K562 (cell line): ENCODE data around the gene ZDHHC14. TPM values are rescaled to one million over a fixed set of nuclear protein-coding genes. Genes with fewer than 3 reads are reported as not detected.
A peak's percentile ranks its signal among the peaks of the same experiment; 100 is the strongest.

Experiments
- ARID1B ChIP-seq: fragments of 450-650 bp; IDR thresholded peaks from 2 replicates; pipeline ENCODE4 v1.6.1; 2016; ENCODE audit warnings: antibody characterized with exemption, mild to moderate bottlenecking, inconsistent platforms
- ARID2 ChIP-seq: fragments of 450-650 bp; IDR thresholded peaks from 2 replicates; pipeline ENCODE4 v1.6.1; 2017; ENCODE audit warnings: antibody characterized with exemption, mild to moderate bottlenecking
- CGGBP1 ChIP-seq: fragments of 250-450 bp; sonication (Bioruptor Pico); IDR thresholded peaks from 2 replicates; pipeline ENCODE4 v1.9.0; 2021; ENCODE audit warnings: mild to moderate bottlenecking
- CHD7 ChIP-seq: fragments of 200-600 bp; sonication (generic); IDR thresholded peaks from one replicate; pipeline ENCODE4 v1.6.1; 2012; ENCODE audit warnings: mild to moderate bottlenecking, low read depth, low read length, inconsistent platforms
- COPS2 ChIP-seq: fragments of 450-650 bp; conservative IDR thresholded peaks from 2 replicates; pipeline ENCODE4 v1.6.1; 2016; ENCODE audit warnings: mild to moderate bottlenecking, moderate library complexity
- ETV5 ChIP-seq: sonication (generic); formaldehyde crosslinking; IDR thresholded peaks from 2 replicates; pipeline ENCODE4 v1.4.0; 2020; ENCODE audit warnings: low read depth, mild to moderate bottlenecking, missing genetic modification reagents
- FOXK2 ChIP-seq, 2 experiments: fragments of 450-650 bp; IDR thresholded peaks in 1 of 2; conservative IDR thresholded peaks in 1 of 2; 2 replicates each; pipeline ENCODE4 v1.6.1; 2016; ENCODE audit warnings: low read depth in 2 of 2, mild to moderate bottlenecking in 1 of 2
- IFI16 ChIP-seq: fragments of 250-450 bp; sonication (Bioruptor Pico); IDR thresholded peaks from 2 replicates; pipeline ENCODE4 v2.1.2; 2022; ENCODE audit warnings: mild to moderate bottlenecking, inconsistent platforms
- NR2C1 ChIP-seq, 2 experiments: fragments of 450-650 bp; IDR thresholded peaks; 2 replicates each; pipeline ENCODE4 v1.6.1; 2017; ENCODE audit warnings: mild to moderate bottlenecking in 2 of 2, antibody characterized with exemption in 1 of 2, inconsistent platforms in 1 of 2, missing compliant biosample characterization in 1 of 2, missing genetic modification characterization in 1 of 2
- NR3C1 ChIP-seq: sonication (generic); formaldehyde crosslinking; IDR thresholded peaks from 2 replicates; pipeline ENCODE4 v1.8.1; 2022; ENCODE audit warnings: missing genetic modification reagents
- PTBP1 ChIP-seq: fragments of 200-400 bp; formaldehyde crosslinking; IDR thresholded peaks from 2 replicates; pipeline ENCODE4 v1.6.1; 2017; ENCODE audit warnings: low read depth, low read length
- SAFB2 ChIP-seq: fragments of 200-400 bp; formaldehyde crosslinking; IDR thresholded peaks from 2 replicates; pipeline ENCODE4 v1.6.1; 2018; ENCODE audit warnings: borderline replicate concordance, low read length, low read depth, moderate library complexity; ENCODE audit not compliant: severe bottlenecking
- ZNF263 ChIP-seq: sonication (generic); formaldehyde crosslinking; IDR thresholded peaks from 2 replicates; pipeline ENCODE4 v1.8.0; 2022; ENCODE audit warnings: mild to moderate bottlenecking, missing genetic modification reagents, borderline replicate concordance
- ZNF561 ChIP-seq: fragments of 450-650 bp; formaldehyde crosslinking; conservative IDR thresholded peaks from 2 replicates; pipeline ENCODE4 v1.4.0; 2020; ENCODE audit warnings: mild to moderate bottlenecking, moderate library complexity
- polyA plus RNA-seq, 8 experiments: library from polyadenylated mRNA; depleted of rRNA in 4 of 8; stranded (reverse) in 5 of 8; unstranded in 3 of 8; fragments of >200 nt; fragmentation: Nextera tagmentation in 2 of 8; fragmentation: Illumina TruSeq in 1 of 8; extraction: Ambion mirVana in 2 of 8; extraction: Trizol in 1 of 8; gene quantifications; 2 replicates each; pipeline versions ENCODE4 v1.2.1 to v1.2.3, GENCODE V29; 2011 to 2014; ENCODE audit warnings: inconsistent platforms in 1 of 8, missing spikeins in 1 of 8
- total RNA-seq, 7 experiments: library from RNA; depleted of rRNA in 6 of 7; stranded (reverse); fragments of >200 nt in 6 of 7; fragmentation: Illumina TruSeq in 2 of 7; extraction: Trizol in 2 of 7; gene quantifications; 2 replicates each; pipeline versions ENCODE4 v1.2.1 to v1.2.3, GENCODE V29; 2011 to 2021; ENCODE audit warnings: low replicate concordance in 1 of 7
- TF ChIP-seq, protein P1 (sequence below), 2 experiments: fragments of 450-650 bp in 1 of 2; sonication (generic) in 1 of 2; formaldehyde crosslinking in 1 of 2; IDR thresholded peaks in 1 of 2; conservative IDR thresholded peaks in 1 of 2; 2 replicates each; pipeline versions ENCODE4 v1.6.1 to v1.8.1; 2016 to 2023; ENCODE audit warnings: mild to moderate bottlenecking in 2 of 2, moderate library complexity in 2 of 2, inconsistent platforms in 1 of 2, missing genetic modification reagents in 1 of 2

The ZDHHC14 gene
- total and polyA plus RNA-seq, 9 of the 15 experiments (the other 6 are each of a cell fraction or from before 2014, with no cell fraction given), result 0.92 to 23.1 (median 13.8) TPM

DNA sequence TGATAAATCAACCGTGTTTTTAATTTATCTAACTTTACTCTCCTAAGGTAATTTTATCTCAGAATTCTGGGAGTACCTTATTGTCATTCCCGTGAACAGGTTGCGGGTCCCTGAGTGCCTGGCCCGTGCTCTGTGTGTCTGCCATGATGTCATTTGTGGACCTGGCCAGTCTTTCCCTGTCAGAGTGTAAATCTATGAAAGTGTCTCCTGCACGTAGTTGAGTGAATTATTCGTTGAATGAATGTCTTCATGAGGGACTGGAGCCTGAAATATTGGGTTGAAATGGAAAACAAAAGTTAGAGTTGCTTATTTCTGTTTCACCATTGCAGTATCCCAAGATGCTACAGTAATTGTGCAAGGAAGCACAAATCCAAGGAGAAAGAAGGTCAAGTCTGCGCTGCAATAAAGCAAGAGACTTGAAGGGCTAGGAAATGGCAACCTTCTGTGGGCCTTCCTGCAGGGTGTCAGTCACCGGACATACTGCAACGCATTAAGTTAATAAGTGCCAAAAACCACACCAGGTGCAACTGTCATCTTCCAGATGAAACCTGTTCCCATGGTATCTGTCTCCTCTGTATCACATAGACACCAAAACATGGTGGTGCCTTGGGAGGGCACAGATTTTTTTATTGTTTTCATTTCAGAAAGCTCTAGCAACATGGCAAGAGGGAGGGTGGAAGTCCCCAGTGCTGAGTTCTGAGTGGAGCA, 135.5 kb downstream of the ZDHHC14 start (continued):
- no peak for TF ChIP-seq COPS2
- TF ChIP-seq CHD7, result no peak
- TF ChIP-seq SAFB2, result no peak
- no peak for TF ChIP-seq NR2C1 (IDR thresholded peaks at IDR 0.05)
- 0 out of 2 replicates have a peak, but pooled peaks have one; percentile 17 for TF ChIP-seq NR2C1 (tag; IDR thresholded peaks at IDR 0.05)
- no peak for TF ChIP-seq ARID1B
- no peak for TF ChIP-seq CGGBP1
- no peak for TF ChIP-seq ARID2
- no peak for TF ChIP-seq ZNF263
- TF ChIP-seq IFI16, result no peak
- no peak for TF ChIP-seq ZNF561
- TF ChIP-seq NR3C1 (CRISPR knock-in tag), result no peak
- TF ChIP-seq PTBP1, result no peak
- TF ChIP-seq FOXK2 (conservative IDR thresholded peaks at IDR 0.05 in 1 of 2, IDR thresholded peaks at IDR 0.05 in 1 of 2; ENCODE audit: low read depth in 2 of 2), result no peak
- no peak for TF ChIP-seq ETV5 (CRISPR knock-in tag)
- TF ChIP-seq, protein P1, sequence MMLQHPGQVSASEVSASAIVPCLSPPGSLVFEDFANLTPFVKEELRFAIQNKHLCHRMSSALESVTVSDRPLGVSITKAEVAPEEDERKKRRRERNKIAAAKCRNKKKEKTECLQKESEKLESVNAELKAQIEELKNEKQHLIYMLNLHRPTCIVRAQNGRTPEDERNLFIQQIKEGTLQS (IDR thresholded peaks at IDR 0.05), result peak; percentile 69
- TF ChIP-seq, protein P1 (CRISPR knock-in tag; conservative IDR thresholded peaks at IDR 0.05), result no peak
